ENCODE measurements around the gene LCT.
"Not testable (repeated sequence)": the region's sequence is repeated elsewhere in the genome, so short reads cannot be mapped to it uniquely, and the experiment has no call there.

LCT gene

DNA sequence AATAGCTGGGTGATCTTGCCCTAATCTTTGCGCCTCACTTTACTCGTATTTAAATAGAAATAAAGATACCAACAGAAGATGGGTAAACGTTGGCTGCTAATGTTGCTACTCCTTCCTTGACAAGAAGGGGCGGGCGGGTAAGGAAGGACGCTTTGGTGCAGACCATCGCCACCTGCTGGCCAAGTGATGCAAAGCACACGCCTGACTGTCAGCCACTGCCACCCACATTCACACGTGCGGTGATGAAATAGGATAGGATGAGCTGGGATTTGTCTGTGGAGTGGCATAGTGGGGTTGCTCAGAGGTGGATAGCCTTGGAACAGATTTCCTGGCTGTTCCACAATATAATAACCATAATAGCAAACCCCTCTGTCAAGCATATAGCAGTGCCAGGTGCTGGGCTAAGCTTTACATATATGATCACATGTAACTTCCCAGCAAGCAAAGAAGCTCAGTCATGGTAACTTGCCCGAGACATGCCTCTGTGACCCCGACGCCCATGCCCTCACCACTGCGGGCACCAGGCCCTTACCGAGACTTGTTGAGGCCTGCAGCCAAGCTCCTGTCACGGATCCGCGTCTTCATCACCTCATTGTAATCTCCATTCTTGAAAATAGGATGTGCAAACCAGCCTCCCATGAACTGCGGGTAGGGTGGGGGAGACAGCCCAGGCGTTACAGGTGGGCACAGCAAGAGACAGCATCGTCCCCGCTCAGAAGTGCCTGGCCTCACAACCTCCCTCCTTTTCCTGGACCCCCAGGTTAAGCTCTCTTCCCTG lies 39.3 kb downstream of the LCT start:
- peak; percentile 79 for DNase-seq (ENCODE audit: low read depth)

DNA sequence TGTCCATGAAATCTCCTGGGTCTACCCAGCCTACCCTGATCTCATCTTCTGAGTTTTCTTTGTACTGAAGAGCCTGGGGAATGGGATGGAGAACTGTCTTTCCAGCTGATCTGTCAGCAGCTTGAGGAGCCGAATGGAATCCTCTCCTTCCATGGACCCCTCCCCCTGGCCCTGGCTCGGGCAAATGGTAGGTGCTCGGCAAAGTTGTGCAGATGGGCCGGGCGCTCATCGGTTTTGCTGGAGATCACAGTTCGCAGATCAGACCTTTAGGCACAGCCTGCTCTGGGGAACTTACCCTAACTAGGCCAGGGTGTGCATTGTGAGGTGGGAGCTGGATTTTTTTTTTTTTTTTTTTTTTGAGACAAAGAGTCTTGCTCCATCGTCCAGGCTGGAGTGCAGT lies 40.4 kb downstream of the LCT start:
- no peak for DNase-seq (ENCODE audit: low read depth)

GRCh38 chr2:135795641-135796040 lies 41.3 kb downstream of the LCT start:
- not testable (repeated sequence) for DNase-seq (ENCODE audit: low read depth)

DNA sequence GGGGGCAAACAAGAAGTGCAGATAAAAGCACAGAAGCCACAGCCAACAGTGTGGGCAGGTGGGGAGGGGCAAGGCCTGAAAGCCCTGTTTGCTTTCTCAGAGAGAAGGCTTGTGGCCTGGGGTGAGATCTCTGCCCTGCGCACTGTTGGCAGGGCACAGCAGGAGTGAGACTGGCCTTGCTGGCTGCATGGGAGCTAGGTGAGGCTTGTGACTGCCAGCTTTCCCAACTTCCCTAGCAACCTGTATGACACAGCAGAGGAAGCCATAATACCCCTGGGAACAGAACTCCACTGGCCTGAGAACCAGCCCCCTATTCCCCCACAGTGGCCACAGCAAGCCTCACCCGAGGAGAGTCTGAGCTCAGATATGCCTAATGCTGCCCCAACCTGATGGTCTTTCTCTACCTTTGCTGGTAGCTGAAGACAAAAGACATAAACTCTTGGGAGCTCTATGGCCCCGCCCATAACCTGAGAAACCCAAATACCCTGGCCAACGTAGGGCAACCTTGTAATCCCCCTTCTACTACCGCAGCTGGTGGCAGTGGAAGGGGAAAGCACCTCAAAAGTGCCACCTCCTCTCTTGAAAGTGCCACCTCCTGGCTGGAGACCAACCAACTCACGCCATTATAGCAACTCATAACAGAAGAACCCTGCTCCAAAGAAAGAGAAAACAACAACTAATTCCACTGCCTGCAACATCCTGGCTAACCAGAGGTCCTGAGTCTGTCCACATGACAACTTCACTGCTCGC lies 44.4 kb downstream of the LCT start:
- DNase-seq (ENCODE audit: low read depth) = no peak

- peak; percentile 69 for DNase-seq (ENCODE audit: low read depth)
These were observed 45.4 kb downstream of the LCT start for GRCh38 chr2:135791418-135792190.

GRCh38 chr2:135790423-135790822 lies 46.6 kb downstream of the LCT start:
- no peak for DNase-seq (ENCODE audit: low read depth)

- peak; percentile 90 for DNase-seq (ENCODE audit: low read depth)
These were observed 50.2 kb downstream of the LCT start for GRCh38 chr2:135786823-135787222.

- DNase-seq (ENCODE audit: low read depth) = peak; percentile 25
These were observed 52.0 kb downstream of the LCT start for GRCh38 chr2:135785032-135785431.

GRCh38 chr2:135783439-135783838 lies 53.5 kb downstream of the LCT start:
- no peak for DNase-seq (ENCODE audit: low read depth)

GRCh38 chr2:135782231-135782630 lies 54.8 kb downstream of the LCT start:
- DNase-seq (ENCODE audit: low read depth) = no peak

- DNase-seq (ENCODE audit: low read depth) = no peak
These were observed 60.6 kb downstream of the LCT start for GRCh38 chr2:135776367-135776766.

DNA sequence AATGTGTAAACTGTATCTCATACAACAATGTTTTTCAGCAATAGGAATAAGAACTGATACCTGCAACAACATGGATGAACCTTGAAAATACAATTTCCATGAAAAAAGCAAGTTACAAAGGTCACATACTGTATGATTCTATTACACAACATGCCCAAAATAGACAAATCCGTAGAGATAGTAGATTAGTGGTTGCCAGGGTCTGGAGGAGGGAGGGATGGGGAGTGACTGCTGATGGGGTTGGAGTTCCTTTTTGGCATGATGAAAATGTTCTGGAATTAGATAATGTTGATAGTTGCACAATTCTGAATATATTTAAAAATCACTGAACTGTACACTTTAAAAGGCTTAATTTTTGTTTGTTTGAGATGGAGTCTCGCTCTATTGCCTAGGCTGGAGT lies 61.6 kb downstream of the LCT start:
- peak; percentile 78 for DNase-seq (ENCODE audit: low read depth)

DNA sequence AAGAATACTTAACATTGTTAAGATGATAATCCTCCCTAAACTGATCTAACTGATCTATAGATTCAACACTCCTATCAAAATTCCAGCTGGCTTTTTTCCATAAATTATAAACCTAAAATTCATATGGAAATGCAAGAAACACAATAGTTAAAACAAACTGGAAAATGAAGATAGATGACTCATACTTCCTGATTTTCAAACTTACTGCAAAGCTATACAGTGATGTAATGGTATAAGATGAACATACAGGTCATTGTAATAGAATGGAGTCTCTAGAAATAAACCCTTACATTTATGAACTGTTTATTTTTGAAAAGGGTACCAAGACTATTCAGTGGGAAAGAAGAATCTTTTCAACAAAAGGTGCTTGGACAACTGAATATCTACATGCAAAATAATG lies 63.1 kb downstream of the LCT start:
- peak; percentile 13 for DNase-seq (ENCODE audit: low read depth)

GRCh38 chr2:135773319-135773718 lies 63.7 kb downstream of the LCT start:
- DNase-seq (ENCODE audit: low read depth) = no peak

GRCh38 chr2:135768863-135769262 lies 68.1 kb downstream of the LCT start:
- no peak for DNase-seq (ENCODE audit: low read depth)

DNA sequence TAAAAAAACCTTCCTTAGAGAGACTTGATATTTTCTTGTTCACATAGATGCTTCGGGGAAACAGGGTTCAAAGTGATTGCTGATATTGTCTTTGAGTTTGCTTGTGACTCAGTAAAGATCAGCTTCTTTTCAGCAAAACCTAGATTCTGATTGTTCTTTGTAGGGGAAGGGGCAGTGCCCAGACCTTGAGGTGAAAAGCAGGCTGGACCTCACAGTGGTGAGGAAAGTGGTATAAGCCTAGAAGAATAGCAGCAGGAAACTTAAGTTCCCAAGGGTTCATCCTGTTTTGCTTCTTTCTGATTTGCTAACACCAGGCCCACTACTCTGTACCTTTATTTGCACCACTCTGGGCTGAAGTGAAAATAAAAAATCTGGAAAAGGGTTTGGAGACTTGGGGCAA lies 74.5 kb downstream of the LCT start:
- no peak for DNase-seq (ENCODE audit: low read depth)

GRCh38 chr2:135762022-135762421 lies 75.0 kb downstream of the LCT start:
- no peak for DNase-seq (ENCODE audit: low read depth)

DNA sequence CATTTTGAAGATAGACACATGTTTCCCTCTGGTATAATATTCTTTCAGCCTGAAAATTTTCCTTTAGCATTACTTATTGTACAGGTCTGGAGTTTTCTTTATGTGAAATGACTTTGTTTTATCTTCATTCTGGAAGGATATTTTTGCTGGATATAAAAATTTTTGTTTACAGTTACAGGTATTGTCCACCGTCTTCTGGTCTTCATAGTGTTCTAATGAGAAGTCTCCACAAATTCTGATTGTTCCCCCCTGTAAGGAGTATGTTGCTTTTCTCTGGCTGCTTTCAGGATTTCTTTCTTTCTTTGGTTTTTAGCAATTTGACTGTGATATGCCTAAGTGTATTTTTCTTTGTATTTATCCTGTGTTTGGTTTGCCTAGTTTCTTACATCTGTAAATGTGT lies 80.3 kb downstream of the LCT start:
- no peak for DNase-seq (ENCODE audit: low read depth)

DNA sequence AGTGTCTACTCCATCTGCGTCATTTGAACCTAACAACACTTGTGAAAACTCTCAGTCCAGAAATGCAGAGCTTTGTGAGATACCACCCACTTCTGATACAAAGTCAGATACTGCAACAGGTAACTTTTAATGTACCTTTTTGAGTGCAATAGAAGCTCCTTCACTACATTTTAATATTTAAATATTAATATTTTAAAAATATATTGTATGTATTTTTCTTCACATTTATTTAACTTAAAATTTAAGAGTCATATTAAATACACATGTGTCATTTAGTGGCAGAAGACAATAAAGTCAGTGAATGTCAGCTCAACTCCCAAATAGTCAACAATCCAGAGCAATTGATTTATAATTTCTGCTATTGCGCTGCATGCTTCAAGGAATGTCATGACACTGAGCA lies 81.4 kb downstream of the LCT start:
- no peak for DNase-seq (ENCODE audit: low read depth)

GRCh38 chr2:135745545-135745944 lies 91.4 kb downstream of the LCT start:
- peak; percentile 84 for DNase-seq (ENCODE audit: low read depth)

DNA sequence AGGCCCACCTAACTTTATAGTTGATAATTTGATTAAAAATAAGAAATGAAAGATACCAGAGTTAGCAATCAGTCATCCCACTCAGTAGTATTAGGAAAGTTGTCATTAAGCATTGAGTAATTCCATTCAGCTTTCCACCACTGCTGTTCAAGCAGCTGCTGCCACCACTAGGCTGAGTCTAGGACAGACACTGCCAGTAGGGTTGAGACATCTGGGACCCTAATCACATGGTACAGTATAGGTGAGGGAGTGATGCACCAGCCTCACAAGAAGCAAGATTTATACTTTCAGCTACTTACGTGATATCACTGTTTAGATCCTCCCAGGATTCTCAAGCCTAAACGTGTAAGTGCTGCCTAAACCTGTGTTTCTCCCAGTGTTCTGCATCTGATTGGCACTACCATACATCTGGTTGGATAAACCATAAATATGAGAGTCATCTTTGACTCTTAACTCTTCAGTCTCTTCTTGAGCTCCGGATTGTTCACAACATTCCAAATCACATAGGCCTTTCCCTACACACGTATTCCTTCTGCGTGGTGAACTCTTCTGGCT lies 92.1 kb downstream of the LCT start:
- peak; percentile 36 for DNase-seq (ENCODE audit: low read depth)

DNA sequence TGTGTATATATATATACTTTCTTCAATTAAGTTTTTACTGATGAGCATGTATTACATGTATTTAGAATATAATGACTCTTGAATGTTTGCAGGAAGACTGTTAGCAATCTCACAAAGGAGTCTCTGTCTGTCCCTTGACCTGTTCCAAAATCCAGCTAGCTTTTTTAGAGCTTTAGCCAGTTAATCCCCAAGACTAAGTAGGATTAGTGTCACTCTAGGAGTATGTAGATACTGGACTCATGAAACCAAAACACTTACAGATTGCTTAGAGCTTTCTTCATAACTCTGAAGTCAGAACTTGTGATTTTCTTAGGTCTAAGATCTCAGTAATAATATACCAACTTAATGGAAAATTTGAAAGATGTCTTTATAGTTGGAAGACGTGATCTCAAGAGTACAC lies 93.1 kb downstream of the LCT start:
- peak; percentile 56 for DNase-seq (ENCODE audit: low read depth)

Data from amniotic epithelial cell (primary cell).